Esophagus squamous epithelium (tissue), 4 donors: ENCODE data around the gene AKT2.

Source experiments
- CTCF ChIP-seq, 6 experiments: fragments of 450-650 bp in 4 of 6; fragments of 200-600 bp in 2 of 6; sonication (generic) in 2 of 6; IDR thresholded peaks; one replicate each; pipeline ENCODE4 v1.5.1; 2016 to 2019; ENCODE audit warnings: antibody characterized with exemption in 6 of 6, mild to moderate bottlenecking in 4 of 6, moderate library complexity in 4 of 6
- POLR2A ChIP-seq, 4 donors: fragments of 450-650 bp; IDR thresholded peaks; one replicate each; pipeline ENCODE4 v1.6.1; 2017; ENCODE audit warnings: antibody characterized with exemption in 4 of 4, mild to moderate bottlenecking in 4 of 4, moderate library complexity in 3 of 4

- TF ChIP-seq POLR2A (IDR thresholded peaks at IDR 0.05): no peak
- no peak for TF ChIP-seq CTCF (IDR thresholded peaks at IDR 0.05)
These were observed 13.4 kb downstream of the AKT2 start for GRCh38 chr19:40271706-40272105.
